Sigmoid colon (tissue), 4 donors: ENCODE data around the gene BARD1.

ENCODE experiments used
- CTCF ChIP-seq, 4 experiments: fragments of 450-650 bp in 3 of 4; fragments of 200-600 bp in 1 of 4; IDR thresholded peaks; one replicate each; pipeline ENCODE4 v1.5.1; 2016 to 2019; ENCODE audit warnings: antibody characterized with exemption in 4 of 4, mild to moderate bottlenecking in 3 of 4, moderate library complexity in 2 of 4
- EP300 ChIP-seq, 4 donors: sonication (generic); formaldehyde crosslinking; IDR thresholded peaks; one replicate each; pipeline ENCODE4 v1.6.1; 2017; ENCODE audit warnings: antibody characterized with exemption in 4 of 4
- POLR2A ChIP-seq, 2 donors: fragments of 450-650 bp; IDR thresholded peaks; one replicate each; pipeline ENCODE4 v1.6.1; 2016; ENCODE audit warnings: antibody characterized with exemption in 2 of 2, mild to moderate bottlenecking in 2 of 2, moderate library complexity in 2 of 2
- POLR2AphosphoS5 ChIP-seq, 4 donors: sonication (generic); formaldehyde crosslinking; IDR thresholded peaks; one replicate each; pipeline ENCODE4 v1.6.1; 2017; ENCODE audit warnings: antibody characterized with exemption in 4 of 4

GRCh38 chr2:214676421-214677089 is 132.9 kb downstream of the BARD1 start:
- TF ChIP-seq CTCF (IDR thresholded peaks at IDR 0.05) = no peak
- TF ChIP-seq EP300 (IDR thresholded peaks at IDR 0.05) = no peak
- TF ChIP-seq POLR2AphosphoS5 (IDR thresholded peaks at IDR 0.05) = no peak
- TF ChIP-seq POLR2A (IDR thresholded peaks at IDR 0.05) = no peak
